Heart left ventricle (tissue), 16 donors: ENCODE results near the gene STYXL2. TPM values are rescaled to one million over a fixed set of nuclear protein-coding genes. Genes with fewer than 3 reads are reported as not detected.

Source experiments
- ATAC-seq, 4 donors: fragments of 200-7000 bp; cut with Tn5 transposase; one replicate each; pipeline ENCODE4 v1.9.1; 2020 to 2022; ENCODE audit warnings: moderate library complexity in 4 of 4, mild to moderate bottlenecking in 3 of 4, moderate number of reproducible peaks in 1 of 4
- DNase-seq, 5 donors: peaks; one replicate each; pipeline ENCODE4 v3.0.0-alpha.2; 2020
- H3K27ac ChIP-seq, 12 donors: fragments of 200-600 bp; sonication (generic) in 4 of 12; one replicate each; pipeline versions ENCODE4 v1.5.0 to v1.8.0; 2016 to 2022; ENCODE audit warnings: mild to moderate bottlenecking in 2 of 12
- H3K27me3 ChIP-seq, 9 donors: fragments of 200-600 bp; sonication (generic) in 2 of 9; one replicate each; pipeline versions ENCODE4 v1.5.1 to v1.8.0; 2016 to 2022; ENCODE audit warnings: mild to moderate bottlenecking in 3 of 9
- H3K36me3 ChIP-seq, 9 donors: fragments of 200-600 bp; sonication (generic) in 2 of 9; one replicate each; pipeline versions ENCODE4 v1.5.0 to v1.8.0; 2018 to 2022; ENCODE audit warnings: mild to moderate bottlenecking in 2 of 9
- H3K4me1 ChIP-seq, 12 donors: fragments of 200-600 bp; sonication (generic) in 4 of 12; one replicate each; pipeline versions ENCODE4 v1.5.0 to v1.8.0; 2016 to 2022; ENCODE audit warnings: mild to moderate bottlenecking in 3 of 12
- H3K4me3 ChIP-seq, 12 donors: fragments of 200-600 bp; sonication (generic) in 4 of 12; one replicate each; pipeline versions ENCODE4 v1.5.0 to v1.8.0; 2017 to 2022; ENCODE audit warnings: mild to moderate bottlenecking in 9 of 12, moderate library complexity in 4 of 12
- H3K9me3 ChIP-seq, 12 donors: fragments of 200-600 bp; sonication (generic) in 4 of 12; one replicate each; pipeline versions ENCODE4 v1.5.0 to v1.8.0; 2016 to 2022; ENCODE audit warnings: mild to moderate bottlenecking in 1 of 12
- POLR2A ChIP-seq, 2 donors: fragments of 450-650 bp; IDR thresholded peaks; one replicate each; pipeline ENCODE4 v1.6.1; 2017; ENCODE audit warnings: antibody characterized with exemption in 2 of 2, mild to moderate bottlenecking in 2 of 2, moderate library complexity in 2 of 2
- WGBS, 4 donors: extraction: QIAGEN DNeasy Blood & Tissue Kit in 2 of 4; methylation state at CpG; one replicate each; pipeline versions ENCODE4 v1.1.5 to v1.1.7; 2013 to 2018; 5-methylcytosine and 5-hydroxymethylcytosine counted together
- intact Hi-C, 10 donors: fragments of 100-400 bp; cut with DNase I; formaldehyde crosslinking; loops; one replicate each; pipeline versions ENCODE4 v1.11.1 to v1.14.2; 2022
- polyA plus RNA-seq, 2 donors: library from polyadenylated mRNA; stranded (reverse); fragments of 200-250 nt; gene quantifications; one replicate each; pipeline ENCODE4 v1.2.3, GENCODE V29; 2013
- total RNA-seq, 9 donors: library from RNA; depleted of rRNA in 2 of 9; stranded (reverse); fragments of >200 nt in 2 of 9; fragmentation: NEBNext Ultra II Directional in 3 of 9; extraction: Animal tissue kit (Norgen Biotek cat#: 25700) in 3 of 9; gene quantifications; one replicate each; pipeline versions ENCODE4 v1.1.0 to v1.2.4, GENCODE V29; 2016 to 2023
- TF ChIP-seq, protein P1 (sequence below), 12 donors: fragments of 200-600 bp; sonication (generic) in 4 of 12; IDR thresholded peaks; one replicate each; pipeline versions ENCODE4 v1.5.0 to v1.8.0; 2018 to 2022; ENCODE audit warnings: antibody characterized with exemption in 12 of 12, mild to moderate bottlenecking in 5 of 12
- donor health status: ischemic (EF 13 %, LVEDD 7.1; RV severe dilation, severe dysfunction).
- donor health status: healthy with polysubstance abuse.
- donor health status: DM: no; HTN: yes; CAD: no.
- donor health status: DM: no; HTN: no; CAD: no.
- donor health status: ischemic (EF 25% LVEDD 6.9; RV normal size, moderate dysfunction).
- donor health status: ischemic (EF 25% LVEDD 5.7; RV mildly dilated, moderate dysfunction).
- donor health status: healthy.
- donor health status: DM: yes; HTN: yes; CAD: no.
- donor health status: ischemic (EF 35%, LVEDD 5.7; RV mildly dilated, moderate dysfunction).
- donor health status: nonischemic (EF 11% LVEDD 7.7; RV severe dilation, severe dysfunction).
- donor health status: DM: yes; HTN: yes; CAD: no.
- donor health status: PGD.
- donor health status: ischemic (EF 29% LVEDD 5.4; RV normal size, mild dysfunction).
- donor health status: nonischemic (EF 23%, LVEDD 6.1; RV moderate dilation, normal function).

The STYXL2 gene
- total and polyA plus RNA-seq, 11 donors = 55.0 to 329 (median 149) TPM

DNA sequence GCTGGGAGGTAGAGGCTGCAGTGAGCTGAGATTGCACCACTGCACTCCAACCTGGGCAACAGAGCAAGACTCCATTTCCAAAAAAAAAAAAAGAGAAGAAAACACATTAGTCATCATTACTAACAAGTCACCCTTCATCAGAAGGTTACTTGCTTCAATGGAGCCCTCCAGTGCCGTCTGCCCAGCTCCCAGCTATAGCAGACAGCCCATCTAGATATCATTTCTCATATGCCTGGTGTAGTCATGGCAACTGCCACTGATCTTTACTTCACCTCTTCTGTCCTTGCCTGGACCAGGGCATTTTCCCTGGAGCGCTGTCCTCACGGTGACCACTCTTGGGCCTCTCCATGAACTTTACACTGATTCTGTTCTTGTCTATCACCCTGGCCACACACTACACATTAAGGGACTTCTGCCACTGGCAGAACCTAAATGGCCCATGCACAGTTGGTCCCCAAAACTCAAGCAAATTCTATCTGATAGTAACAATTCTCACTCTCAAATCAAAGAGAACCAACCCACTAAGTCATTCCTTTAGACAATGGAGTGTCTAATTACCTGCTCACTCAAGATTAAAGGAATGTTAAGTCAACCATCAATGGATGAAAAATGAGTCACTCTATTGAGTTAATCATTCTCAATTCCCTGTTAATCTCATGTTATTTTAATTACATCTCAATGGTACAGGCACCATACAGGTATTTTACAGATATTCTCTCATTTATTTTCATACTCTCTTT is 16.6 kb upstream of the STYXL2 start:
- ATAC-seq (peak in 1 of 4 donors; percentile 32), DNase-seq (no peak)
- Histone ChIP-seq H3K27ac (no peak overlapping the region), H3K9me3 (no peaks in the 10 kb centered on the region), H3K36me3 (no peaks in the 10 kb centered on the region), H3K4me1 (peaks cover 0 to 14% (median 0%) of the 10 kb centered on the region in 12 donors), H3K4me3 (no peak overlapping the region), H3K27me3 (no peaks in the 10 kb centered on the region)
- intact Hi-C loops = loop anchor here in 2 of 10 donors (10.0 kb wide), 1 partner anchor 138 kb away; no protein-coding TSS in a partner anchor
- TF ChIP-seq, protein P1, sequence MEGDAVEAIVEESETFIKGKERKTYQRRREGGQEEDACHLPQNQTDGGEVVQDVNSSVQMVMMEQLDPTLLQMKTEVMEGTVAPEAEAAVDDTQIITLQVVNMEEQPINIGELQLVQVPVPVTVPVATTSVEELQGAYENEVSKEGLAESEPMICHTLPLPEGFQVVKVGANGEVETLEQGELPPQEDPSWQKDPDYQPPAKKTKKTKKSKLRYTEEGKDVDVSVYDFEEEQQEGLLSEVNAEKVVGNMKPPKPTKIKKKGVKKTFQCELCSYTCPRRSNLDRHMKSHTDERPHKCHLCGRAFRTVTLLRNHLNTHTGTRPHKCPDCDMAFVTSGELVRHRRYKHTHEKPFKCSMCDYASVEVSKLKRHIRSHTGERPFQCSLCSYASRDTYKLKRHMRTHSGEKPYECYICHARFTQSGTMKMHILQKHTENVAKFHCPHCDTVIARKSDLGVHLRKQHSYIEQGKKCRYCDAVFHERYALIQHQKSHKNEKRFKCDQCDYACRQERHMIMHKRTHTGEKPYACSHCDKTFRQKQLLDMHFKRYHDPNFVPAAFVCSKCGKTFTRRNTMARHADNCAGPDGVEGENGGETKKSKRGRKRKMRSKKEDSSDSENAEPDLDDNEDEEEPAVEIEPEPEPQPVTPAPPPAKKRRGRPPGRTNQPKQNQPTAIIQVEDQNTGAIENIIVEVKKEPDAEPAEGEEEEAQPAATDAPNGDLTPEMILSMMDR (IDR thresholded peaks at IDR 0.05) = no peak
- no peak for TF ChIP-seq POLR2A (IDR thresholded peaks at IDR 0.05)
- 74 to 85% (median 79%) methylated on average over 3 of the region's 3 CpGs for WGBS, 4 donors

GRCh38 chr1:167077868-167078210 is 16.0 kb upstream of the STYXL2 start:
- no peak for TF ChIP-seq POLR2A (IDR thresholded peaks at IDR 0.05)
- TF ChIP-seq, protein P1 (IDR thresholded peaks at IDR 0.05) = no peak
- H3K27me3 ChIP-seq = no peaks in the 10 kb centered on the region
- H3K4me3 ChIP-seq = no peak overlapping the region
- intact Hi-C loops = loop anchor here in 2 of 10 donors (10.0 kb wide), 1 partner anchor 137 kb away; no protein-coding TSS in a partner anchor
- peaks cover 0 to 19% (median 3%) of the 10 kb centered on the region in 12 donors for H3K4me1 ChIP-seq
- ATAC-seq (peak; percentile 63 to 79 (median 72)), DNase-seq (no peak)
- H3K36me3 ChIP-seq = no peaks in the 10 kb centered on the region
- H3K9me3 ChIP-seq = no peaks in the 10 kb centered on the region
- H3K27ac ChIP-seq = peak overlapping the region in 4 of 12 donors; percentile 1 to 39 (median 32)

GRCh38 chr1:167081594-167082156 is 12.2 kb upstream of the STYXL2 start:
- Histone ChIP-seq H3K9me3 (no peaks in the 10 kb centered on the region), H3K27me3 (no peaks in the 10 kb centered on the region), H3K36me3 (no peaks in the 10 kb centered on the region), H3K4me1 (peaks cover 0 to 41% (median 11%) of the 10 kb centered on the region in 12 donors), H3K27ac (no peak overlapping the region), H3K4me3 (no peak overlapping the region)
- ATAC-seq (no peak), DNase-seq (no peak)
- TF ChIP-seq, protein P1 (IDR thresholded peaks at IDR 0.05) = no peak
- no peak for TF ChIP-seq POLR2A (IDR thresholded peaks at IDR 0.05)
- WGBS, 4 donors = 83 to 89% (median 85%) methylated on average over 8 of the region's 8 CpGs
- intact Hi-C loops = no loop called here

DNA sequence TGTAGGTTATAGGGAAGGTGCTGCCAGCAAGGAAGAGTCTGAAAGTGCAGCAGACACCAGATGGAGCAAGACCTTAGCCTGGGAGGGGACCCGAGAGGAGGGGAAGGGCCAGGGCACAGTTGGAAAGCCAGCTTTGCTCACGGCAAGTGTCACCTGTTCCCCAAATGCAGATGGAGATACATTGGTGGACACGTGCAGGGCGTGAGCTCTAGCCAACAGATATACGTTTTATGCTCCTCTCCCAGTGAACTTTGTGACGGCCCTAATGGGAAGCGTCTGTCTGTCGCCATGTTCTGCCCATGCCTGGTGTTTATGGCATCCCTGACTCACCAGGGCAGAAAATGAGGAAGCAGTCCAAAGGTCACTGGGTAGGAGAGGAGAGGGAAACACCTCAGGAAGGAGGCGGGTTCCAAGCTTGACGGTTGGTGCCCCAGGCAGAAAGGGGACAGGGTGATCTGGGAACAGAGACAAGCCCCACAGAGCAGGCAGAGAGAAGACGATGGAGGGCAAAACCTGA is 11.3 kb upstream of the STYXL2 start:
- Histone ChIP-seq H3K9me3 (no peaks in the 10 kb centered on the region), H3K4me3 (no peak overlapping the region), H3K27ac (peak overlapping the region in 6 of 12 donors; percentile 17 to 65 (median 48)), H3K27me3 (no peaks in the 10 kb centered on the region), H3K4me1 (peaks cover 0 to 41% (median 11%) of the 10 kb centered on the region in 12 donors), H3K36me3 (no peaks in the 10 kb centered on the region)
- TF ChIP-seq POLR2A (IDR thresholded peaks at IDR 0.05) = no peak
- TF ChIP-seq, protein P1 (IDR thresholded peaks at IDR 0.05) = no peak
- intact Hi-C loops = no loop called here
- ATAC-seq (peak; percentile 35 to 60 (median 46)), DNase-seq (no peak)
- 57 to 67% (median 63%) methylated on average over 11 of the region's 11 CpGs for whole genome bisulfite sequencing, 4 donors
